ENCODE measurements around the gene CCDC97.

Gene CCDC97

GRCh38 chr19:41321600-41322270 is 11.8 kb downstream of the CCDC97 start:
- Histone ChIP-seq H3K9ac (ENCODE audit: low read length) (peak overlapping the region; percentile 86), H3K36me3 (ENCODE audit: control insufficient read depth, insufficient read depth, low read length) (peaks cover 47% of the 10 kb centered on the region), H3K4me1 (ENCODE audit: control insufficient read depth, insufficient read depth, low read length) (peaks cover 55% of the 10 kb centered on the region), H3K9me3 (ENCODE audit: control insufficient read depth, insufficient read depth, low read depth, low read length) (0 out of 2 replicates have a peak, but pooled peaks cover 3% of the 10 kb centered on the region), H3K4me3 (ENCODE audit: low read depth, low read length) (no peak overlapping the region), H3K27me3 (ENCODE audit: control insufficient read depth, insufficient read depth, low read length) (no peaks in the 10 kb centered on the region), H3K27ac (ENCODE audit: low read depth, low read length) (peak overlapping the region; percentile 96; the same call in 1 of the 2 replicates)

GRCh38 chr19:41322451-41322850 is 12.5 kb downstream of the CCDC97 start:
- Histone ChIP-seq H3K9ac (ENCODE audit: low read length) (peak overlapping the region; percentile 86), H3K4me3 (ENCODE audit: low read depth, low read length) (peak overlapping the region; percentile 23; the same call in 1 of the 2 replicates), H3K27ac (ENCODE audit: low read depth, low read length) (peak overlapping the region; percentile 96; the same call in 1 of the 2 replicates), H3K27me3 (ENCODE audit: control insufficient read depth, insufficient read depth, low read length) (no peaks in the 10 kb centered on the region), H3K9me3 (ENCODE audit: control insufficient read depth, insufficient read depth, low read depth, low read length) (no peaks in the 10 kb centered on the region), H3K4me1 (ENCODE audit: control insufficient read depth, insufficient read depth, low read length) (peaks cover 62% of the 10 kb centered on the region), H3K36me3 (ENCODE audit: control insufficient read depth, insufficient read depth, low read length) (peaks cover 40% of the 10 kb centered on the region)

- peaks cover 39% of the 10 kb centered on the region for H3K36me3 ChIP-seq (ENCODE audit: control insufficient read depth, insufficient read depth, low read length)
Observed at GRCh38 chr19:41323023-41323422, 13.1 kb downstream of the CCDC97 start.

GRCh38 chr19:41323430-41324125 is 13.6 kb downstream of the CCDC97 start:
- Histone ChIP-seq H3K9me3 (ENCODE audit: control insufficient read depth, insufficient read depth, low read depth, low read length) (no peaks in the 10 kb centered on the region), H3K9ac (ENCODE audit: low read length) (peak overlapping the region; percentile 86), H3K4me1 (ENCODE audit: control insufficient read depth, insufficient read depth, low read length) (peaks cover 73% of the 10 kb centered on the region), H3K4me3 (ENCODE audit: low read depth, low read length) (peak overlapping the region; percentile 23; the same call in 1 of the 2 replicates), H3K27ac (ENCODE audit: low read depth, low read length) (peak overlapping the region; percentile 96), H3K27me3 (ENCODE audit: control insufficient read depth, insufficient read depth, low read length) (no peaks in the 10 kb centered on the region), H3K36me3 (ENCODE audit: control insufficient read depth, insufficient read depth, low read length) (peaks cover 40% of the 10 kb centered on the region)

More at GRCh38 chr19:41323023-41323422, 13.1 kb downstream of the CCDC97 start:
- Histone ChIP-seq H3K4me1 (ENCODE audit: control insufficient read depth, insufficient read depth, low read length) (peaks cover 68% of the 10 kb centered on the region), H3K9ac (ENCODE audit: low read length) (peak overlapping the region; percentile 86), H3K4me3 (ENCODE audit: low read depth, low read length) (peak overlapping the region; percentile 23; the same call in 1 of the 2 replicates), H3K9me3 (ENCODE audit: control insufficient read depth, insufficient read depth, low read depth, low read length) (no peaks in the 10 kb centered on the region), H3K27ac (ENCODE audit: low read depth, low read length) (peak overlapping the region; percentile 96), H3K27me3 (ENCODE audit: control insufficient read depth, insufficient read depth, low read length) (no peaks in the 10 kb centered on the region)

GRCh38 chr19:41324231-41324702 is 14.3 kb downstream of the CCDC97 start:
- Histone ChIP-seq H3K36me3 (ENCODE audit: control insufficient read depth, insufficient read depth, low read length) (peaks cover 38% of the 10 kb centered on the region), H3K4me3 (ENCODE audit: low read depth, low read length) (peak overlapping the region; percentile 58; the same call in 1 of the 2 replicates), H3K9ac (ENCODE audit: low read length) (peak overlapping the region; percentile 86), H3K9me3 (ENCODE audit: control insufficient read depth, insufficient read depth, low read depth, low read length) (no peaks in the 10 kb centered on the region), H3K27me3 (ENCODE audit: control insufficient read depth, insufficient read depth, low read length) (no peaks in the 10 kb centered on the region), H3K4me1 (ENCODE audit: control insufficient read depth, insufficient read depth, low read length) (peaks cover 78% of the 10 kb centered on the region), H3K27ac (ENCODE audit: low read depth, low read length) (peak overlapping the region; percentile 96)

GRCh38 chr19:41324921-41325639 is 15.1 kb downstream of the CCDC97 start:
- Histone ChIP-seq H3K9me3 (ENCODE audit: control insufficient read depth, insufficient read depth, low read depth, low read length) (no peaks in the 10 kb centered on the region), H3K27ac (ENCODE audit: low read depth, low read length) (peak overlapping the region; percentile 96; the same call in 1 of the 2 replicates), H3K9ac (ENCODE audit: low read length) (peak overlapping the region; percentile 86), H3K36me3 (ENCODE audit: control insufficient read depth, insufficient read depth, low read length) (peaks cover 30% of the 10 kb centered on the region), H3K4me3 (ENCODE audit: low read depth, low read length) (peak overlapping the region; percentile 58), H3K27me3 (ENCODE audit: control insufficient read depth, insufficient read depth, low read length) (no peaks in the 10 kb centered on the region), H3K4me1 (ENCODE audit: control insufficient read depth, insufficient read depth, low read length) (peaks cover 73% of the 10 kb centered on the region)

- peak overlapping the region; percentile 58 for H3K4me3 ChIP-seq (ENCODE audit: low read depth, low read length)
- H3K27me3 ChIP-seq (ENCODE audit: control insufficient read depth, insufficient read depth, low read length): no peaks in the 10 kb centered on the region
- peaks cover 25% of the 10 kb centered on the region for H3K36me3 ChIP-seq (ENCODE audit: control insufficient read depth, insufficient read depth, low read length)
- peak overlapping the region; percentile 85 for H3K9ac ChIP-seq (ENCODE audit: low read length)
- H3K27ac ChIP-seq (ENCODE audit: low read depth, low read length): peak overlapping the region; percentile 87; the same call in 1 of the 2 replicates
- no peaks in the 10 kb centered on the region for H3K9me3 ChIP-seq (ENCODE audit: control insufficient read depth, insufficient read depth, low read depth, low read length)
- peaks cover 73% of the 10 kb centered on the region for H3K4me1 ChIP-seq (ENCODE audit: control insufficient read depth, insufficient read depth, low read length)
Observed at GRCh38 chr19:41325640-41325946, 15.6 kb downstream of the CCDC97 start.

- Histone ChIP-seq H3K4me3 (ENCODE audit: low read depth, low read length) (peak overlapping the region; percentile 58), H3K27me3 (ENCODE audit: control insufficient read depth, insufficient read depth, low read length) (no peaks in the 10 kb centered on the region), H3K36me3 (ENCODE audit: control insufficient read depth, insufficient read depth, low read length) (peaks cover 21% of the 10 kb centered on the region), H3K4me1 (ENCODE audit: control insufficient read depth, insufficient read depth, low read length) (peaks cover 72% of the 10 kb centered on the region), H3K9ac (ENCODE audit: low read length) (peak overlapping the region; percentile 85), H3K27ac (ENCODE audit: low read depth, low read length) (peak overlapping the region; percentile 87; the same call in 1 of the 2 replicates), H3K9me3 (ENCODE audit: control insufficient read depth, insufficient read depth, low read depth, low read length) (no peaks in the 10 kb centered on the region)
Observed at GRCh38 chr19:41325947-41326706, 16.2 kb downstream of the CCDC97 start.

GRCh38 chr19:41327076-41327575 is 17.2 kb downstream of the CCDC97 start:
- H3K4me3 ChIP-seq (ENCODE audit: low read depth, low read length): peak overlapping the region; percentile 36; the same call in 1 of the 2 replicates
- H3K9me3 ChIP-seq (ENCODE audit: control insufficient read depth, insufficient read depth, low read depth, low read length): no peaks in the 10 kb centered on the region
- peaks cover 22% of the 10 kb centered on the region for H3K36me3 ChIP-seq (ENCODE audit: control insufficient read depth, insufficient read depth, low read length)
- peak overlapping the region; percentile 58; the same call in 1 of the 2 replicates for H3K27ac ChIP-seq (ENCODE audit: low read depth, low read length)
- H3K27me3 ChIP-seq (ENCODE audit: control insufficient read depth, insufficient read depth, low read length): no peaks in the 10 kb centered on the region
- H3K9ac ChIP-seq (ENCODE audit: low read length): peak overlapping the region; percentile 76
- H3K4me1 ChIP-seq (ENCODE audit: control insufficient read depth, insufficient read depth, low read length): peaks cover 64% of the 10 kb centered on the region

GRCh38 chr19:41327576-41328156 is 17.7 kb downstream of the CCDC97 start:
- peak overlapping the region; percentile 11; the same call in 1 of the 2 replicates for H3K4me3 ChIP-seq (ENCODE audit: low read depth, low read length)
- peak overlapping the region; percentile 58; the same call in 1 of the 2 replicates for H3K27ac ChIP-seq (ENCODE audit: low read depth, low read length)
- no peaks in the 10 kb centered on the region for H3K9me3 ChIP-seq (ENCODE audit: control insufficient read depth, insufficient read depth, low read depth, low read length)
- H3K27me3 ChIP-seq (ENCODE audit: control insufficient read depth, insufficient read depth, low read length): no peaks in the 10 kb centered on the region
- H3K36me3 ChIP-seq (ENCODE audit: control insufficient read depth, insufficient read depth, low read length): peaks cover 21% of the 10 kb centered on the region
- peak overlapping the region; percentile 15 for H3K9ac ChIP-seq (ENCODE audit: low read length)
- H3K4me1 ChIP-seq (ENCODE audit: control insufficient read depth, insufficient read depth, low read length): peaks cover 62% of the 10 kb centered on the region
